ENCODE results near the gene LTK.
A peak's percentile ranks its signal among the peaks of the same experiment; 100 is the strongest.

LTK gene

GRCh38 chr15:41530363-41530956 is 16.8 kb upstream of the LTK start:
- no peak for DNase-seq (ENCODE audit: low spot score)

GRCh38 chr15:41523097-41523496 is 9.5 kb upstream of the LTK start:
- DNase-seq (ENCODE audit: low spot score): no peak

DNA sequence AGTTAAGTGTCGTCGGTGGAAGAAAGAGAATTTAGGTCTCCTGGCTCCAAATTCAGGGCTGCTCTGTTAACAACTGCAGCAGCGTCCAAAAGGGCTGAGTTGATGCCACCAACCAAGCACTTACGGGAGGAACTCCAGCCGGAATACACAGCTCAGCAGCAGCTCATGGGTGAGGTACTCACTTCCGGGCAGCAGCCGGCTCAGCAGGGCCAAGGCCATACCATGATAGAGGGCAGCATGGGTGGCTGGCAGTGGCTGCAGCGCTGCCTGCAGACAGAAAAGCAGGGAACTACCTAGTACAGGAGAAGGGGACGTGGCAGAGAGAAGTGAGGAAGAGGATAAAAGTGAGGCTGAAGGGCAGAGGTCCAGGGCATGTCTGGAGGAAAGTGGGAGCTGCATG is 8.0 kb upstream of the LTK start:
- DNase-seq (ENCODE audit: low spot score): no peak

- DNase-seq (ENCODE audit: low spot score): no peak
Measured at GRCh38 chr15:41520636-41521035, 7.0 kb upstream of the LTK start.

GRCh38 chr15:41517895-41518449 is 4.3 kb upstream of the LTK start:
- DNase-seq (ENCODE audit: low spot score): no peak

DNA sequence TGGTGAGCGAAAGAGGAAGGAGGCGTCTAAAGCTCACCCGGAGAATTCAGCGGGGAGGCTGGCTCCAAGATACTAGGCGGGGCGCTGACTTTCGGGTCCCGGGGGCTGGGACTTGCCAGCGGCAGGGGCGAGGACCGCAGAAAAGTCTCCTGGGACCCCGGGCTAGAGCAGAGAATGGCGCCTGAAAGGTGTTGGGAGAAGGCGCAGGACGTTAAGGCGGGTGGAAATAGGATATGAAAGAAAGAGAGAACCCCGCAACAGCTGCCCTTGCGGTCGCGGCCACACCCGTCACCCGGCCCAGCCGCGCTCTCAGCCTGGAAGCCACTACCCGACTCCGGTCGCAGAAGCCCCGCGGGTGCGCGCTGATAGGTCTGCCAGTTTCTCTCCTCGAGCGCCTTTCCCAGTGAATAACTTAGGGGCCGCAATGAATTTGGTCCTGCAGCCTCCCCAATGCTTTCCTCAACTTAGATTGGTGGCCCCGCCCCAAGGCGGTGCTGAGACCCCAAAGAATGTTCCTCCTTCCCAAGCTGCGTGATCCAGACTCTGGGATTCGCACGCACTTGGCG is 604 bp downstream of the LTK start:
- DNase-seq (ENCODE audit: low spot score): no peak

DNA sequence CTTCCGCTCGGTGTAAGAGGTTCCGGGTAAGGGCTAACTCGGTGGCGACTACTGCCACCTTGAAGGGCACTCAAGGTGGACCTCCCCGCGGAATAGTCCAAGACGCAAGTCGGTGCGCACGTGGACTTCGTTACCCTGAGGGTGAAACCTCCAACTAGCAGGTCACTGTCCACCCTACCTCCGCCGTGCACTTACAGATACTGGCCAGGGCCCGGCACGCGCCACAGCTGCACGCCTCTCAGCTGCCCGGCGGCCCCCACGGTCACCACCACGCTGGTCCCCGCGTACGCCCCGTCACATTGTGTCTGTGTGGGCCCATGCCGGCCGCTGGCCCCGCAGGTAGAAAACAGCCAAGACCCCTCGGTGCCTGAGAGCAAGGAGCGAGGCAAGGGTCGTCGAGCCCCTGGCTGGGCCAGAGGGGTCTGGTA is 1.1 kb downstream of the LTK start:
- no peak for DNase-seq (ENCODE audit: low spot score)

- DNase-seq (ENCODE audit: low spot score): no peak
Measured at GRCh38 chr15:41511899-41512369, 1.7 kb downstream of the LTK start.

- no peak for DNase-seq (ENCODE audit: low spot score)
Measured at GRCh38 chr15:41511331-41511898, 2.2 kb downstream of the LTK start.

- no peak for DNase-seq (ENCODE audit: low spot score)
Measured at GRCh38 chr15:41510728-41511127, 2.9 kb downstream of the LTK start.

GRCh38 chr15:41507820-41508290 is 5.8 kb downstream of the LTK start:
- no peak for DNase-seq (ENCODE audit: low spot score)

DNA sequence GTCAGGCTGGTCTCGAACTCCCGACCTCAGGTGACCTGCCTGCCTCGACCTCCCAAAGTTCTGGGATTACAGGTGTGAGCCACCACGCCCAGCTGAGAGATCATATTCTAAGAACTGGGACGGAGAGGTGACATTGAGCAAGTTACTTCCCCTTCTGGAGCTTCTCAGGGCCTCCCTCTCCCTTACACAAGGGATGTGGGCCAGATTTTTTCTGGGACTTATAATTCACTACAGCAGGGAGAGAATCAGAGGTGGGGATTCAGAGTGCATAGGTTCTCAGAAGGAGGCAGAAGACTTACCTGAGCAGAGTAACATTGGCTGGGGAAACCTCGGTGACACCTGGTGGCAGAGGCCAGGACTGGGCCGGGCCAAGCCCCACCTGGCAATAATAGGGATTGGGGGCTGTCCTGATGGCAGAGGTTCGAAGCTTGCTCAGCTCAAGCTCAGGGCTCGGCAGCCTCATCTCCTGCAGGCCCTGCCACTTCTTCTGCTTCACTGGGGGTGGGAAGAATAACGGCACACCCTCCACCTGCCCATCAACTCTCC is 6.8 kb downstream of the LTK start:
- DNase-seq (ENCODE audit: low spot score): no peak

GRCh38 chr15:41505776-41506175 is 7.9 kb downstream of the LTK start:
- DNase-seq (ENCODE audit: low spot score): no peak

GRCh38 chr15:41504751-41505492 is 8.7 kb downstream of the LTK start:
- DNase-seq (ENCODE audit: low spot score): no peak

DNA sequence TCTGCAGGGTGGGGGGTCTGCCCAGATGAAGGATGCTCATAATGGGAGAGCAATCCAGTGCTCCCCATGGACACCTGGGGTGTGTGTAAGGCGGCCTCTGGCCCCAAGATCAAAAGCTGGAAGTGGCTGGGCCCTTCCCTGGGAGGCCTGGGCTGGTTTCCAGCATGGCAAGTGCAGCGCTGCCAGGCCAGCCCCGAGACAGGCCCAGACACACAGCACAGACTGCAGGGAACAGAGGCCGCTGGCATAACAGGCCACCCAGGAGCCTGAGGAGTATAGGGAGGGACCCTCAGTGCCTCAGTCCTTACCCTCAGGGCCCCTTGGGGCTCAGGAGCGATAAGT is 10.0 kb downstream of the LTK start:
- no peak for DNase-seq (ENCODE audit: low spot score)

GRCh38 chr15:41502795-41503668 is 10.6 kb downstream of the LTK start:
- no peak for DNase-seq (ENCODE audit: low spot score)

- DNase-seq (ENCODE audit: low spot score): no peak
Measured at GRCh38 chr15:41501931-41502794, 11.5 kb downstream of the LTK start.

- DNase-seq (ENCODE audit: low spot score): no peak
Measured at GRCh38 chr15:41501191-41501917, 12.3 kb downstream of the LTK start.

DNA sequence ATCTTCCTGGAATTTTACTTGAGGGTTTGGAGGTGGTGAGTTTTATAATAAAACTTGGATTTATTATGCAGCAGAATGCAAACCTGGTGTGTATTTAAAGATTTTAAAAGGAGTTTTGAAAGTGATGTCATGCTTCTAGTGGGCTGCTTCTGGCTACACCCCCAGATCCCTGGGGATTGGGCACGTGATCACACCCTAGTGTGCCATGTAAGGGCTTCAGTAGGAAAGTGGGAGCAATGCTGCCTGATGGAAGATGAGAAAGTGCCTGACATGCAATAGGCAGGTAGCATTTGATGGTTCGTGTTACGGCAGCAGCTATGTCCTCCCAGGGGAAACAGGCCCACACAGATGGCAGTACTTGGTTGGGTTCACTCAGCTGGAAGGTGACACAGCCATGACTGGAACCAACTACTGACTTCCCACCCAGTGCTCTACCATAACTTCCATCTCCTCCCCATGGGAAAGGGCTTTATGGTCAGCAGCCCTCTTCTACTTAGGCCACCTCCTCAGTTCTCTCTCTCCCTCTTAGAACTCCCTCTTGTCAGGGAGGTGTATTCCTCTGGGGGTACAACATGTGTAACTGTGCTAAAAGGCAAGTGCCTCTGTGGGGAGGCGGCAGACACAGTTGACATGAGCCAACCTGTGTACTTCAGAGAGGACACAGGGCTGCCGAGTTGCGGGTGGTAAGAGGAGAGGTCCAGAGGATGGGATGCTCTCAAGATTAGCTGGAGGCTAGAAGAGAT is 14.3 kb downstream of the LTK start:
- peak; percentile 86 for DNase-seq (ENCODE audit: low spot score)

Measured in putamen (tissue), 1 donor.